ENCODE measurements around the gene CD6.

CD6 gene, protein sequence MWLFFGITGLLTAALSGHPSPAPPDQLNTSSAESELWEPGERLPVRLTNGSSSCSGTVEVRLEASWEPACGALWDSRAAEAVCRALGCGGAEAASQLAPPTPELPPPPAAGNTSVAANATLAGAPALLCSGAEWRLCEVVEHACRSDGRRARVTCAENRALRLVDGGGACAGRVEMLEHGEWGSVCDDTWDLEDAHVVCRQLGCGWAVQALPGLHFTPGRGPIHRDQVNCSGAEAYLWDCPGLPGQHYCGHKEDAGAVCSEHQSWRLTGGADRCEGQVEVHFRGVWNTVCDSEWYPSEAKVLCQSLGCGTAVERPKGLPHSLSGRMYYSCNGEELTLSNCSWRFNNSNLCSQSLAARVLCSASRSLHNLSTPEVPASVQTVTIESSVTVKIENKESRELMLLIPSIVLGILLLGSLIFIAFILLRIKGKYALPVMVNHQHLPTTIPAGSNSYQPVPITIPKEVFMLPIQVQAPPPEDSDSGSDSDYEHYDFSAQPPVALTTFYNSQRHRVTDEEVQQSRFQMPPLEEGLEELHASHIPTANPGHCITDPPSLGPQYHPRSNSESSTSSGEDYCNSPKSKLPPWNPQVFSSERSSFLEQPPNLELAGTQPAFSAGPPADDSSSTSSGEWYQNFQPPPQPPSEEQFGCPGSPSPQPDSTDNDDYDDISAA

DNA sequence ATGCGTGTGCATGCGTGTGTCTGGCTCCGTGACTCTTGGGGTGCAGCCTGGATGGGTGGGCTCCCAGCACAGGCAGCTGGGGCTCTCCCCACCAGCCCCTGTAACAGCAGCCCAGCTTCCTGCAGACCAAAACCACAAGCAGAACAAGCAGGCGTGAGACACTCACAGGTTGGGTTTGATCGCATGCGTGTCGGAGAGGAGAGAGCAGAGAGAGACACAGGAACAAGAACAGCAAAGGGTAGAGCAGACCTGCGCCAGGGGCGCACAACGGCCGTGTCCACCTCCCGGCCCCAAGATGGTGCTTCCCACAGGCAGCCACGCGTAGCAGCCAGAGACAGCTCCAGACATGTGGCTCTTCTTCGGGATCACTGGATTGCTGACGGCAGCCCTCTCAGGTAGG is at the start of gene CD6:
Gene CD6 (plus strand): TSS at position 161 of the 400 bp plus-strand sequence. CDS start 186 bp downstream, at position 347.
- DNase-seq (ENCODE audit: extremely low read depth, low read depth) = no peak
- TF ChIP-seq, protein P1, sequence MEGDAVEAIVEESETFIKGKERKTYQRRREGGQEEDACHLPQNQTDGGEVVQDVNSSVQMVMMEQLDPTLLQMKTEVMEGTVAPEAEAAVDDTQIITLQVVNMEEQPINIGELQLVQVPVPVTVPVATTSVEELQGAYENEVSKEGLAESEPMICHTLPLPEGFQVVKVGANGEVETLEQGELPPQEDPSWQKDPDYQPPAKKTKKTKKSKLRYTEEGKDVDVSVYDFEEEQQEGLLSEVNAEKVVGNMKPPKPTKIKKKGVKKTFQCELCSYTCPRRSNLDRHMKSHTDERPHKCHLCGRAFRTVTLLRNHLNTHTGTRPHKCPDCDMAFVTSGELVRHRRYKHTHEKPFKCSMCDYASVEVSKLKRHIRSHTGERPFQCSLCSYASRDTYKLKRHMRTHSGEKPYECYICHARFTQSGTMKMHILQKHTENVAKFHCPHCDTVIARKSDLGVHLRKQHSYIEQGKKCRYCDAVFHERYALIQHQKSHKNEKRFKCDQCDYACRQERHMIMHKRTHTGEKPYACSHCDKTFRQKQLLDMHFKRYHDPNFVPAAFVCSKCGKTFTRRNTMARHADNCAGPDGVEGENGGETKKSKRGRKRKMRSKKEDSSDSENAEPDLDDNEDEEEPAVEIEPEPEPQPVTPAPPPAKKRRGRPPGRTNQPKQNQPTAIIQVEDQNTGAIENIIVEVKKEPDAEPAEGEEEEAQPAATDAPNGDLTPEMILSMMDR (IDR thresholded peaks at IDR 0.05; ENCODE audit: low read depth, low read length, missing control alignments) = no peak
- no peak within 1 kb of the TSS for H3K4me3 ChIP-seq (replicated peaks; ENCODE audit: low read depth, low read length)

DNA sequence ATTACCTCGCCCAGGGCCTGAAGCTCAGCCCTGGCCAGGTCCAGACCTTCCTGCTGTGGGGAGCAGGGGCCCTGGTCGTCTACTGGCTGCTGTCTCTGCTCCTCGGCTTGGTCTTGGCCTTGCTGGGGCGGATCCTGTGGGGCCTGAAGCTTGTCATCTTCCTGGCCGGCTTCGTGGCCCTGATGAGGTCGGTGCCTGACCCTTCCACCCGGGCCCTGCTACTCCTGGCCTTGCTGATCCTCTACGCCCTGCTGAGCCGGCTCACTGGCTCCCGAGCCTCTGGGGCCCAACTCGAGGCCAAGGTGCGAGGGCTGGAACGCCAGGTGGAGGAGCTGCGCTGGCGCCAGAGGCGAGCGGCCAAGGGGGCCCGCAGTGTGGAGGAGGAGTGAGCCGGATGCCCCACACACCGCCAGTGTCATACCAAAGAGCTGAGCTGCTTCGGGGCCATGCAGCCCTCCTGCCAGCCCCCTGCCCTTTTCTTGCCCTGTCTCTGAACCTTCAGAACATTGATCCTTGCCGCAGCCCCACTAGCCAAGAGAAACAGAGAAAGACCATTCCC is 49.6 kb upstream of the CD6 start:
- TF ChIP-seq, protein P1 (IDR thresholded peaks at IDR 0.05; ENCODE audit: low read depth, low read length, missing control alignments) = no peak
- no peak overlapping the region for H3K4me3 ChIP-seq (replicated peaks; ENCODE audit: low read depth, low read length)
- no peak for DNase-seq (ENCODE audit: extremely low read depth, low read depth)

DNA sequence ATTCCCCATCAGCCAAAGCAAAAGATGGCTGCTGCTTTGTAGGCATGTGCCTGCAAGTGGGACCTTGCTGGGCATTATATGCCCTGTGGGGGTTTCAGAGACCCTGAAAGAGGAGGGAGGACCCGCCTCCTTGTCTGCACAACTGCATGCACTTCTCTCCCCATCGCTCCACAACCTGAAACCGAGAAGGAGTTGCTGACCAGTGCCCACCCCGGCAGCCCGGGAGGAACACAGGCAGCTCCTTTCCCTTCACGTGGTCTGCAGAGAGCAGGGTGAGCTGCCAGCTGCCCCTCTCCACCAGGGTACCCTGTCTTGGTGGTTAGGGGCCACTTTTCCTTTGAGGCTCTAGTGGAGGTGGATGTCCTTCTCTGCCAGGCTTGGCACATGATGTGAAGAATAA is 48.6 kb upstream of the CD6 start:
- no peak overlapping the region for H3K4me3 ChIP-seq (replicated peaks; ENCODE audit: low read depth, low read length)
- DNase-seq (ENCODE audit: extremely low read depth, low read depth) = no peak
- TF ChIP-seq, protein P1 (IDR thresholded peaks at IDR 0.05; ENCODE audit: low read depth, low read length, missing control alignments) = no peak

DNA sequence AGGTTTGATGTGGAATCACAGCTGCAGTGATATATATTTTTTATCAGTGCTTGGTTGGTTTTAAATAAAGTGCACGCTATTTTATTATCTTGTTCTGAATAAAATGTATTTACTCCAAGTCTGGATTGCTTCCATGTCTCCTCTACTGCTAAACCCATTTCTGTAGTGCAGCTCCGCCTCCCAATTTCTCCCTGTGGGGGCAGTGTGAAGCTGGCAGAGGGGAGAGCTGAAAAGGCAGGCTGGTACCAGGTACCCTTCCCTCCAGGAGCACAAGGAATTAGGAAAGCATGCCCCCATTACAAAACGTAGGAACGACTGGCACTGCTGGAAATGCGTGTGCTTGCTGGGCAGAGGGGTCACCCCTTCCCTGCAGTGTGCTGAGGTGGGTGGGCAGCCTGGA is 48.2 kb upstream of the CD6 start:
- TF ChIP-seq, protein P1 (IDR thresholded peaks at IDR 0.05; ENCODE audit: low read depth, low read length, missing control alignments) = no peak
- no peak overlapping the region for H3K4me3 ChIP-seq (replicated peaks; ENCODE audit: low read depth, low read length)
- DNase-seq (ENCODE audit: extremely low read depth, low read depth) = no peak

DNA sequence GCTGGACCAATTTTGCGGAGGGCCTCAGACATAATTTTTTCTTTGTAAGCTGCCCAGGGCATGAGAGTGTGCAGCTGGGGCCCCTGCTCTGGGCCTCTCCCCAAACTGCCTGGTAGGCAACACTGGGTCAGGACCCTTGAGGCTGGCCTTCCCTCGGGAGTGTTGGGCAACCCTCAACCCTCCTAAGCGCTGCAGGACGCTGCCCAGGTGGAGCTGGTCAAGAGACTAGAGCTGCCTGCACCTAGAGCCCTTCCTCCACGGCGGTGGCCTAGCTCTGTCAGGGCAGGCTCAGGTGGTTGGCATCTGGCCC is 47.7 kb upstream of the CD6 start:
- TF ChIP-seq, protein P1 (IDR thresholded peaks at IDR 0.05; ENCODE audit: low read depth, low read length, missing control alignments) = no peak
- no peak for DNase-seq (ENCODE audit: extremely low read depth, low read depth)

DNA sequence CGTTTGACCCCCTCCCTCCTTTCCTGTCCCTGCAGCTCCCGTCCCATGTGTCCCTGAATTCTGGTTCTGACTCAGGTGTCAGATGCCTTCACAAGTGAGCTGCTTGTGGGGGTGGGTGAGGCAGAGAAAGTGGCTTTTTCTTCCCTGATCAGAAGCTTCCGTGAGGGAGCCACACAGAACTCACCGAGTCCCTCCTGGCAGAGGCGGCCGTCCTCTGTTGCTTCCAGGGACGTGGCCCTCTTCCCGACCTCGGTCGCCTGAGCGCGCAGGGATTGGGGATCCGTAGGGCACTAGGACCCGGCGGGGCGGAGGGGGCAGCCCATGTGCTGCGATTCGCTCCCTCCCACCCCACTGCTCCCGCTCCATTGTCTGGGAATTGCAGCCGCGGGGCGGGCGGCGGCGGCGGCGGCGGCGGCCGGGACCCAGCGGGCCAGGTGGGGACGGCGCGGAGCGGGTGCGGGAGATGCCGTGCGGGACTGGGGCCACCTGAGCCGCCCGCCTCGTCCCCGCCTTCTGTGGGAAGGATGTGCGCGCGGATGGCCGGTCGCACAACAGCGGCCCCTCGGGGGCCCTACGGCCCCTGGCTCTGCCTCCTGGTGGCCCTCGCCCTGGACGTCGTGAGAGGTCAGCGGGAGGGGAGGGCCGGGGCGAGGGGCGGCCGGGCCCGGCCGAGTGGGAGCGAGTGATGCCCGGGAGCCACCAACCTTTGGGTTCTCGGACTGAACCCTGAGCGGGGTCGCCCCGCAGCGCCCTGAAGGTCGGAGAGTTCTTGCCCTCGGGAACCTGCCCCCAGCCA is 47.2 kb upstream of the CD6 start, which contains the start of gene TMEM132A:
Gene TMEM132A (plus strand): TSS at position 351 of the 796 bp plus-strand sequence. CDS start 174 bp downstream, at position 525.
- peak; percentile 29 for DNase-seq (ENCODE audit: extremely low read depth, low read depth)
- H3K4me3 ChIP-seq (replicated peaks; ENCODE audit: low read depth, low read length) = peak within 1 kb of the TSS; percentile 75
- TF ChIP-seq, protein P1 (IDR thresholded peaks at IDR 0.05; ENCODE audit: low read depth, low read length, missing control alignments) = no peak

More for the DNA sequence above, 47.7 kb upstream of the CD6 start:
- H3K4me3 ChIP-seq (replicated peaks; ENCODE audit: low read depth, low read length) = peak overlapping the region; percentile 75
